ENCODE data around the gene GUCY2D. TPM values are rescaled to one million over a fixed set of nuclear protein-coding genes. Genes with fewer than 3 reads are reported as not detected.

The GUCY2D gene
- total RNA-seq, 2 experiments from 2014 or later, result not detected

- Mint-ChIP-seq H3K36me3 (ENCODE audit: low read depth) (no peaks in the 10 kb centered on the region), H3K4me3 (no peak overlapping the region), H3K27ac (no peak overlapping the region), H3K9me3 (no peaks in the 10 kb centered on the region), H3K27me3 (peaks cover 2% of the 10 kb centered on the region), H3K4me1 (ENCODE audit: low read depth) (no peaks in the 10 kb centered on the region)
- DNase-seq, result no peak
- intact Hi-C loops (cut with micrococcal nuclease), result no loop called here
- TF ChIP-seq CTCF (IDR thresholded peaks at IDR 0.05), result no peak
- ChIA-PET POLR2A (no interaction called here), CTCF (interaction anchor here (0.6 to 11.6 kb wide), 9 partner anchors 9 to 125 kb away, joined by 3 to 214 read pairs (median 4); partner anchors contain the start of genes CYB5D1, NAA38 and RNF227)
- ATAC-seq, result no peak
Measured at GRCh38 chr17:7982173-7982572, 20.2 kb upstream of the GUCY2D start.

- H3K4me1 Mint-ChIP-seq (ENCODE audit: low read depth), result no peaks in the 10 kb centered on the region
- ATAC-seq (no peak), DNase-seq (no peak)
- intact Hi-C loops (cut with micrococcal nuclease), result no loop called here
- no peak overlapping the region for H3K4me3 Mint-ChIP-seq
- H3K9me3 Mint-ChIP-seq, result no peaks in the 10 kb centered on the region
- TF ChIP-seq CTCF (IDR thresholded peaks at IDR 0.05), result no peak
- ChIA-PET CTCF (interaction anchor here (0.6 to 11.6 kb wide), 10 partner anchors 10 to 125 kb away, joined by 3 to 214 read pairs (median 4); partner anchors contain the start of genes CYB5D1, NAA38 and RNF227), POLR2A (interaction anchor here (0.6 kb wide), 1 partner anchor 84 kb away, joined by 3 read pairs; no protein-coding TSS in a partner anchor)
- no peak overlapping the region for H3K27ac Mint-ChIP-seq
- peaks cover 2% of the 10 kb centered on the region for H3K27me3 Mint-ChIP-seq
- no peaks in the 10 kb centered on the region for H3K36me3 Mint-ChIP-seq (ENCODE audit: low read depth)
Measured at GRCh38 chr17:7982666-7983065, 19.7 kb upstream of the GUCY2D start.

DNA sequence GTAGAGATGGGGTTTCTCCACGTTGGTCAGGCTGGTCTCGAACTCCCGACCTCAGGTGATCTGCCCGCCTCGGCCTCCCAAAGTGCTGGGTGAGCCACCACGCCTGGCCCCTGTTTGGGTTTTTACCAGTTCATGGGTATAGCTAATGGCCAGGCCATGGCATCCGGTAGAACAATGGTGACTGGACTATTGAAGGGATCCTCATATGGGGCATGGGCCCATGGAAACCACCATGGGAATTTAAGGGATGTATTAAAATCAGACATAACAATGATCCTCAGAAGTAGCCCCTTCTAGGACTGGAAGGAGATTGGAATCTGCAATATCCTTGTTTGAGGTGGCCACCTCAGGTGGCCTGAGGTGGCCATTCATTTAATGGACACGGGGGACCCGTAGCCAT lies 17.5 kb upstream of the GUCY2D start:
- TF ChIP-seq CTCF (IDR thresholded peaks at IDR 0.05), result no peak
- ChIA-PET POLR2A (interaction anchor here (1.3 kb wide), 1 partner anchor 58 kb away, joined by 3 read pairs; no protein-coding TSS in a partner anchor), CTCF (interaction anchor here (2.0 to 11.6 kb wide), 4 partner anchors 12 to 70 kb away, joined by 7 to 214 read pairs (median 54); partner anchors contain the start of genes CNTROB, KCNAB3, RNF227 and TRAPPC1)
- Mint-ChIP-seq H3K4me1 (ENCODE audit: low read depth) (peaks cover 10% of the 10 kb centered on the region), H3K27me3 (peaks cover 2% of the 10 kb centered on the region), H3K27ac (no peak overlapping the region), H3K36me3 (ENCODE audit: low read depth) (no peaks in the 10 kb centered on the region), H3K4me3 (no peak overlapping the region), H3K9me3 (no peaks in the 10 kb centered on the region)
- DNase-seq (no peak), ATAC-seq (no peak)
- intact Hi-C loops (cut with micrococcal nuclease), result no loop called here

DNA sequence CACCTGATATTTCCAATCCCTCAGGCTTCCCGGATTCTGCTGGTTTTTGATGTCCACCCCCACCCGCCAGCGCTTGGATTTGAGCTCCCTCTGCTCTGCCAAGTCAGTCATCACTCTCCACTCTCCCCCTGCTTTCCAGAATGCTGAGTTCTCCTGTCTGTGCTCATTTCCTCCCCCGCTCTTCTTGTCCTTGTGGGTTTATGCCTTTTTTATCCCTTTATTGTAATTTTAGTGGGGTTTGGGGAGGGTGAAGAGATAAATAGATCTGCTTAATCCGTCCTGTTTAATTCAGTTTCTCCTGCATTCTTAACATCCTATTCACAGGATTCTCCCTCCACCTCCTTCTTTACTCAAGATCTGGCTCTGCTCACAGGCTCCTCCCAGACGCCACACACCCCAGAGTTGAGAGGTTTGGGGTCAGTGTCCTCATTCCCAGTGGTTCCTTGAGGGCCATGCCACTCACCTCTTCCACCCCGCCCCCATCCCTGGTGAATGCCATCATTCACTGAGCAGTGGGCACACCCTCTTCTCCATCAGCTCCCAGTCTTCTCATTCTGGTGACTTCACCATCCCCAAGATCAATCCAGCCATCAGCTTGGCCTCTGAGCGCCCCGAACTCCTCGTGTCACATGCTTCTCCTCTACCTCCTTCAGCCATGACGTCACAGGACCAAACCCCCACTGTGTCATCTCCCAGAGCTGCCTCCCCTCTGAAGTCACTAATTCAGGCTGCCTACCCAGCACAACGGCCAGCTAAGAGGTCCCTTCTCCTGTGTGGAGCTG lies 15.1 kb upstream of the GUCY2D start:
- Mint-ChIP-seq H3K27ac (no peak overlapping the region), H3K9me3 (no peaks in the 10 kb centered on the region), H3K27me3 (no peaks in the 10 kb centered on the region), H3K4me1 (ENCODE audit: low read depth) (peaks cover 20% of the 10 kb centered on the region), H3K4me3 (no peak overlapping the region), H3K36me3 (ENCODE audit: low read depth) (no peaks in the 10 kb centered on the region)
- CTCF ChIA-PET, result interaction anchor here (1.0 to 11.6 kb wide), 17 partner anchors 10 to 269 kb away, joined by 3 to 214 read pairs (median 7); partner anchors contain the start of genes CNTROB, DNAH2, KCNAB3 and RNF227
- DNase-seq (no peak), ATAC-seq (no peak)
- intact Hi-C loops (cut with micrococcal nuclease), result no loop called here
- TF ChIP-seq CTCF (IDR thresholded peaks at IDR 0.05), result no peak
- POLR2A ChIA-PET, result interaction anchor here (1.2 to 1.5 kb wide), 2 partner anchors 71 to 154 kb away, joined by 3 read pairs; partner anchors contain the start of genes KDM6B and RNF227

All from activated CD8-positive, alpha-beta T cell treated with anti-CD3 and anti-CD28 coated beads for 36 hours (primary cell).